ENCODE results near the gene ASIP. TPM values are rescaled to one million over a fixed set of nuclear protein-coding genes. Genes with fewer than 3 reads are reported as not detected.
A peak's percentile ranks its signal among the peaks of the same experiment; 100 is the strongest.

ASIP gene
- total RNA-seq, 1 experiment from 2014 or later = not detected

- H3K23me2 ChIP-seq (ENCODE audit: insufficient read length, low read depth, low read length, poor library complexity, severe bottlenecking) = peaks cover 14% of the 10 kb centered on the region
- no peaks in the 10 kb centered on the region for H3K9me3 Mint-ChIP-seq
- H3K14ac ChIP-seq (ENCODE audit: insufficient read depth, low read length) = no peak overlapping the region
- H3K9me3 ChIP-seq (ENCODE audit: control insufficient read depth, low read depth, low read length) = no peaks in the 10 kb centered on the region
- H2BK120ac ChIP-seq (ENCODE audit: low read depth, low read length, poor library complexity, severe bottlenecking) = no peak overlapping the region
- H3K27me3 ChIP-seq (ENCODE audit: insufficient read depth, low read length) = peaks cover 5% of the 10 kb centered on the region; the same call in 1 of the 2 replicates
- TF ChIP-seq CTCF (conservative IDR thresholded peaks at IDR 0.05) = no peak
- no peak overlapping the region for H3K27ac Mint-ChIP-seq
- no peak overlapping the region for H2BK20ac ChIP-seq (ENCODE audit: low read depth, low read length, poor library complexity, severe bottlenecking)
- no peak overlapping the region for H2AFZ ChIP-seq (ENCODE audit: low read length)
- no peak overlapping the region for H3K4ac ChIP-seq (ENCODE audit: low read depth, low read length)
- H3T11ph ChIP-seq (ENCODE audit: low read length) = no peak overlapping the region
- no peak overlapping the region for H2BK12ac ChIP-seq (ENCODE audit: insufficient read length, low read depth, low read length)
- H3K27ac ChIP-seq (ENCODE audit: insufficient read length, low read depth, low read length) = no peak overlapping the region
- no peak overlapping the region for H4K91ac ChIP-seq (ENCODE audit: insufficient read length, low read depth, low read length)
- H3K4me2 ChIP-seq (ENCODE audit: insufficient read depth, insufficient read length, low read length) = peak overlapping the region; percentile 72
- H2AK5ac ChIP-seq (ENCODE audit: insufficient read length, low read length) = no peak overlapping the region
- H3K79me1 ChIP-seq (ENCODE audit: insufficient read depth, low read depth, low read length, poor library complexity, severe bottlenecking) = no peaks in the 10 kb centered on the region
- H4K20me1 ChIP-seq (ENCODE audit: control insufficient read depth, insufficient read depth, insufficient read length) = no peaks in the 10 kb centered on the region
- H3K27me3 Mint-ChIP-seq (ENCODE audit: low read depth) = peaks cover 25% of the 10 kb centered on the region
- H4K5ac ChIP-seq (ENCODE audit: insufficient read length, low read depth, low read length) = no peak overlapping the region
- DNase-seq = peak; percentile 42
- no peak overlapping the region for H3K18ac ChIP-seq (ENCODE audit: insufficient read length, low read depth, low read length)
- H3K4me1 ChIP-seq (ENCODE audit: insufficient read depth, low read length) = no peaks in the 10 kb centered on the region
- no peak overlapping the region for H4K8ac ChIP-seq (replicated peaks; ENCODE audit: insufficient read length, low read depth, low read length)
- no peaks in the 10 kb centered on the region for H3K36me3 Mint-ChIP-seq (ENCODE audit: insufficient read depth in 1 of 3, low read depth in 3 of 3)
- H3K23ac ChIP-seq (ENCODE audit: insufficient read length, low read depth, low read length) = no peak overlapping the region
- H3K4me1 Mint-ChIP-seq = peaks cover 6 to 13% of the 10 kb centered on the region in 2 experiments; a peak in 3 of 4 replicates
- H3K56ac ChIP-seq (ENCODE audit: insufficient read length, low read depth, low read length) = no peak overlapping the region
- no peaks in the 10 kb centered on the region for H3K79me2 ChIP-seq (ENCODE audit: insufficient read depth, low read length)
- H2BK5ac ChIP-seq (ENCODE audit: insufficient read length, low read length) = no peak overlapping the region
- H2BK15ac ChIP-seq (ENCODE audit: low read depth, low read length) = no peak overlapping the region
- no CpG with 5 or more reads among the region's 11 CpGs for WGBS (ENCODE audit: extremely low coverage, insufficient read length, low lambda C conversion rate)
- peak overlapping the region; percentile 60 to 85 for H3K4me3 Mint-ChIP-seq
- H3K9ac ChIP-seq (ENCODE audit: extremely low read depth, insufficient read length, low read length) = no peak overlapping the region
These were observed 70.8 kb downstream of the ASIP start for GRCh38 chr20:34312024-34312460.

All from H9 (cell line).